DOHH2 (cell line): Measurements from ENCODE around the gene EGFL8.

Source experiments
- H3F3A ChIP-seq: fragments of 200-600 bp; sonication (generic), shearing (Covaris generic); 2 replicates; pipeline ENCODE4 v1.6.0; 2016; ENCODE audit warnings: antibody characterized with exemption, mild to moderate bottlenecking; ENCODE audit not compliant: control insufficient read depth, insufficient read depth
- H3K27ac ChIP-seq: fragments of 200-600 bp; sonication (generic); 2 replicates; pipeline ENCODE4 v1.5.1; 2014; ENCODE audit warnings: low read depth, mild to moderate bottlenecking, low read length, moderate library complexity
- H3K27me3 ChIP-seq: fragments of 200-600 bp; sonication (generic); 2 replicates; pipeline ENCODE4 v1.6.1; 2014; ENCODE audit warnings: mild to moderate bottlenecking, low read length, mixed read lengths; ENCODE audit not compliant: control insufficient read depth
- H3K36me3 ChIP-seq: fragments of 200-600 bp; sonication (generic); 2 replicates; pipeline ENCODE4 v1.6.1; 2014; ENCODE audit warnings: mild to moderate bottlenecking, low read length, moderate library complexity, mixed read lengths; ENCODE audit not compliant: control insufficient read depth
- H3K4me1 ChIP-seq: fragments of 200-600 bp; sonication (generic); 2 replicates; pipeline ENCODE4 v1.6.1; 2014; ENCODE audit warnings: mild to moderate bottlenecking, low read length, mixed read lengths; ENCODE audit not compliant: control insufficient read depth
- H3K4me2 ChIP-seq: fragments of 200-600 bp; sonication (generic); 2 replicates; pipeline ENCODE4 v1.6.0; 2014; ENCODE audit warnings: mild to moderate bottlenecking, low read length, moderate library complexity
- H3K4me3 ChIP-seq: fragments of 200-600 bp; sonication (generic); 2 replicates; pipeline ENCODE4 v1.5.1; 2014; ENCODE audit warnings: mild to moderate bottlenecking, low read length, mixed read lengths
- H3K79me2 ChIP-seq: fragments of 200-600 bp; sonication (generic); 2 replicates; pipeline ENCODE4 v1.6.1; 2014; ENCODE audit warnings: mild to moderate bottlenecking, low read length, mixed read lengths; ENCODE audit not compliant: control insufficient read depth
- H3K9me2 ChIP-seq: fragments of 200-600 bp; sonication (generic); replicated peaks from 2 replicates; pipeline ENCODE4 v1.6.1; 2014; ENCODE audit warnings: mild to moderate bottlenecking, low read length, mixed read lengths; ENCODE audit not compliant: control insufficient read depth
- H3K9me3 ChIP-seq: fragments of 200-600 bp; sonication (generic); 2 replicates; pipeline ENCODE4 v1.6.1; 2014; ENCODE audit warnings: antibody characterized with exemption, low read length, mixed read lengths; ENCODE audit not compliant: control insufficient read depth, insufficient read depth
- H4K20me1 ChIP-seq: fragments of 200-600 bp; sonication (generic); 2 replicates; pipeline ENCODE4 v1.6.0; 2014; ENCODE audit warnings: low read depth, mild to moderate bottlenecking, antibody characterized with exemption, low read length, moderate library complexity; ENCODE audit not compliant: control insufficient read depth, insufficient read depth
- CTCF ChIP-seq: fragments of 200-600 bp; sonication (generic); IDR thresholded peaks from one replicate; pipeline ENCODE4 v1.5.1; 2014; ENCODE audit warnings: antibody characterized with exemption, mild to moderate bottlenecking, low read depth, low read length; ENCODE audit not compliant: poor library complexity, severe bottlenecking
- EZH2phosphoT487 ChIP-seq: fragments of 200-600 bp; sonication (generic); IDR thresholded peaks from 2 replicates; pipeline ENCODE4 v1.6.1; 2017; ENCODE audit warnings: borderline replicate concordance, mild to moderate bottlenecking, antibody characterized with exemption, low read length, moderate library complexity, mixed read lengths

The EGFL8 gene

GRCh38 chr6:32198345-32198696, 33.9 kb downstream of the EGFL8 start:
- Histone ChIP-seq H3K4me3 (no peak overlapping the region), H3K27me3 (no peaks in the 10 kb centered on the region), H3K4me2 (no peak overlapping the region)

GRCh38 chr6:32198866-32199265, 34.5 kb downstream of the EGFL8 start:
- Histone ChIP-seq H3K27me3 (no peaks in the 10 kb centered on the region), H3K9me3 (no peaks in the 10 kb centered on the region), H3K36me3 (peaks cover 3% of the 10 kb centered on the region; the same call in 1 of the 2 replicates), H3K4me3 (no peak overlapping the region), H3F3A (peaks cover 18% of the 10 kb centered on the region), H4K20me1 (no peaks in the 10 kb centered on the region), H3K79me2 (peaks cover 3% of the 10 kb centered on the region; the same call in 1 of the 2 replicates), H3K9me2 (no peaks in the 10 kb centered on the region), H3K4me1 (peaks cover 37% of the 10 kb centered on the region), H3K4me2 (no peak overlapping the region), H3K27ac (no peak overlapping the region)
- TF ChIP-seq EZH2phosphoT487 (no peak), CTCF (no peak)

More at GRCh38 chr6:32198345-32198696, 33.9 kb downstream of the EGFL8 start:
- peaks cover 3% of the 10 kb centered on the region; the same call in 1 of the 2 replicates for H3K36me3 ChIP-seq
- H3F3A ChIP-seq = peaks cover 23% of the 10 kb centered on the region
- H4K20me1 ChIP-seq = no peaks in the 10 kb centered on the region
- TF ChIP-seq CTCF (no peak), EZH2phosphoT487 (no peak)
- H3K27ac ChIP-seq = no peak overlapping the region
- peaks cover 43% of the 10 kb centered on the region for H3K4me1 ChIP-seq
- no peaks in the 10 kb centered on the region for H3K9me2 ChIP-seq
- H3K9me3 ChIP-seq = no peaks in the 10 kb centered on the region
- peaks cover 6% of the 10 kb centered on the region for H3K79me2 ChIP-seq

GRCh38 chr6:32200711-32201475, 36.5 kb downstream of the EGFL8 start:
- Histone ChIP-seq H3K36me3 (peaks cover 3% of the 10 kb centered on the region; the same call in 1 of the 2 replicates), H3K4me3 (no peak overlapping the region), H3K27me3 (no peaks in the 10 kb centered on the region), H3K4me2 (no peak overlapping the region), H3K9me3 (no peaks in the 10 kb centered on the region), H3K9me2 (no peaks in the 10 kb centered on the region), H3K79me2 (no peaks in the 10 kb centered on the region), H3K4me1 (peaks cover 22% of the 10 kb centered on the region), H3K27ac (no peak overlapping the region), H4K20me1 (no peaks in the 10 kb centered on the region), H3F3A (peaks cover 14% of the 10 kb centered on the region)
- TF ChIP-seq CTCF (no peak), EZH2phosphoT487 (no peak)
